ENCODE data around the gene FAM114A1. TPM values are rescaled to one million over a fixed set of nuclear protein-coding genes. Genes with fewer than 3 reads are reported as not detected.
A peak's percentile ranks its signal among the peaks of the same experiment; 100 is the strongest.
"Not testable (repeated sequence)": the region's sequence is repeated elsewhere in the genome, so short reads cannot be mapped to it uniquely, and the experiment has no call there.

The FAM114A1 gene
- total RNA-seq, 2 experiments from 2014 or later = 0.50 to 0.65 TPM

DNA sequence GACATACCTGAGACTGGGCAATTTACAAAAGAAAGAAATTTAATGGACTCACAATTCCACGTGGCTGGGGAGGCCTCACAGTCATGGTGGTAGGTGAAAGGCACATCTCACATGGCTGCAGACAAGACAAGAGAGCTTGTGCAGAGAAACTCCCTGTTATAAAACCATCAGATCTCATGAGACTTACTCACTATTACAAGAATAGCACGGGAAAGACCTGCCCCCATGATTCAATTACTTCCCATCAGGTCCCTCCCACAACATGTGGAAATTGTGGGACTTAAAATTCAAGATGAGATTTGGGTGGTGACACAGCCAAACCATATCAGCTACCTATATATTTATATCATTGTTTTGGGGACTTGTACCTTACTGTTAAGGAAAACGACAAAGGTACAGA lies 74.3 kb downstream of the FAM114A1 start:
- intact Hi-C loops (cut with micrococcal nuclease); H3K36me3 Mint-ChIP-seq; H3K27me3 Mint-ChIP-seq; H3K9me3 Mint-ChIP-seq: not testable (repeated sequence)
- ChIA-PET CTCF (interaction anchor here (0.9 to 1.8 kb wide), 4 partner anchors 38 to 193 kb away, joined by 3 to 6 read pairs (median 4); no protein-coding TSS in a partner anchor), POLR2A (interaction anchor here (0.8 to 2.3 kb wide), 6 partner anchors 8 to 102 kb away, joined by 3 to 8 read pairs (median 4); no protein-coding TSS in a partner anchor)
- Mint-ChIP-seq H3K27ac (peak overlapping the region; percentile 53), H3K4me1 (ENCODE audit: low read depth) (peaks cover 41% of the 10 kb centered on the region), H3K4me3 (peak overlapping the region; percentile 66)
- peak; percentile 21 for DNase-seq

GRCh38 chr4:38943343-38943742 lies 75.7 kb downstream of the FAM114A1 start:
- intact Hi-C loops (cut with micrococcal nuclease) = no loop called here
- Mint-ChIP-seq H3K27ac (no peak overlapping the region), H3K27me3 (no peaks in the 10 kb centered on the region), H3K9me3 (no peaks in the 10 kb centered on the region), H3K4me3 (no peak overlapping the region), H3K36me3 (peaks cover 2% of the 10 kb centered on the region), H3K4me1 (ENCODE audit: low read depth) (peaks cover 43% of the 10 kb centered on the region)
- DNase-seq = no peak
- ChIA-PET CTCF (interaction anchor here (1.4 to 1.8 kb wide), 2 partner anchors 83 to 192 kb away, joined by 5 to 6 read pairs; no protein-coding TSS in a partner anchor), POLR2A (no interaction called here)

DNA sequence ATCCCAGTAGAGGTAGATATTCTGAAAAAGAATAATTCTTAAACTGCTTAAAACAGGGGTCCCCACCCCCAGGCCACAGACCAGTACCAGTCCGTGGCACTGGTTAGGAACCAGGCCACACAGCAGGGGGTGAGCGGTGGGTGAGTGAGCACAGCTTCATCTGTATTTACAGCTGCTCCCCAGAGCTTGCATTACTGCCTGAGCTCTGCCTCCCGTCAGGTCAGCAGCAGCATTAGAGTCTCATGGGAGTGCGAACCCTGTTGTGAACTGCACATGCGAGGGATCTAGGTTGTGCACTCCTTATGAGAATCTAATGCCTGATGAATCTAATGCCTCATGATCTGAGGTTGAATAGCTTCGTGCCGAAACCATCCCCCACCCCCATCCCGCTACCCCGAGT lies 76.8 kb downstream of the FAM114A1 start:
- no peaks in the 10 kb centered on the region for H3K9me3 Mint-ChIP-seq
- no peak overlapping the region for H3K4me3 Mint-ChIP-seq
- intact Hi-C loops (cut with micrococcal nuclease) = no loop called here
- peaks cover 2% of the 10 kb centered on the region for H3K36me3 Mint-ChIP-seq
- no peak for DNase-seq
- peaks cover 46% of the 10 kb centered on the region for H3K4me1 Mint-ChIP-seq (ENCODE audit: low read depth)
- no peaks in the 10 kb centered on the region for H3K27me3 Mint-ChIP-seq
- ChIA-PET CTCF (no interaction called here), POLR2A (no interaction called here)
- H3K27ac Mint-ChIP-seq = no peak overlapping the region

DNA sequence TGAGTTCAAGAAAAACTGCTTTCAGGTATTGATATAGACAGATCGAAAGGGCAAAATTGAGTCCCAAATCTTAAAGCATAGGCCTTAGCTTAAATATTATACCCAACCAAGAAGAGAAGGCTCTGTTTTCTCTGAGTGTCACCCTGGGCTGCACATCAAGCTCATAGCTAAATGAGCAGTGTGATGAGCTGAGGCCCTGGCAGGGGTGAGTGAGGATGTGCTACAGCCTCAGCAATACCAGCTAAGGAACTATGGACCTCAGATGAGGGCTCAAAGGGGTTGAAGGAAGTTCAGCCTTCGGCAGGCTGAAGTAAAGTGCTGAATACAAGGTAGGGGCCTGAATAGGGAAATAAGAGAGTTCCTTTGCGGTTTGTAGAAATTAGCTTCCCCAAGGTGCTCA lies 79.3 kb downstream of the FAM114A1 start:
- CTCF ChIA-PET = interaction anchor here (1.0 kb wide), 1 partner anchor 13 kb away, joined by 3 read pairs; no protein-coding TSS in a partner anchor
- no peak for DNase-seq
- no peaks in the 10 kb centered on the region for H3K27me3 Mint-ChIP-seq
- H3K36me3 Mint-ChIP-seq = no peaks in the 10 kb centered on the region
- H3K9me3 Mint-ChIP-seq = no peaks in the 10 kb centered on the region
- H3K4me1 Mint-ChIP-seq (ENCODE audit: low read depth) = peaks cover 47% of the 10 kb centered on the region
- intact Hi-C loops (cut with micrococcal nuclease) = no loop called here
- no peak overlapping the region for H3K27ac Mint-ChIP-seq
- H3K4me3 Mint-ChIP-seq = no peak overlapping the region
- POLR2A ChIA-PET = no interaction called here

DNA sequence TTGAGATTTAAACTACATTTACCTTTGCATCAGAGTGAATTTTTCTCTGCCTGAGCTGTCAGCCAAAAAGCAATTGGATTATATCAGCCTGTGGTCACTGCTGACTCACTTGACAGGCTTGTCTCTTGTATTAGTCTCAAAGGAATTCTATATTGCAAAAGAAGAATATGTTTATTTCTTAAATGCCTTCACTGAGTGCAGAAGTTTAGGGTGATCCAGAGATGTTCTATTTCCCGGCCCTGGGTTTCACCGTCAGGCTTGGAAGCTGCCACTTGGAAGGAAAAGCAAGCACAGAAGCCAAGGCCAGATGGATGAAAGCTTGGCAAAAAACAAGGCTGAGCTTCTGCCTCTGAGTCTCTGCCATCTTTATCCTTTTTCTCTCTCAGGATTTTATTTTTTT lies 80.9 kb downstream of the FAM114A1 start:
- Mint-ChIP-seq H3K27ac (peak overlapping the region; percentile 82), H3K36me3 (no peaks in the 10 kb centered on the region), H3K27me3 (peaks cover under 1% of the 10 kb centered on the region), H3K4me3 (no peak overlapping the region), H3K4me1 (ENCODE audit: low read depth) (peaks cover 52% of the 10 kb centered on the region), H3K9me3 (no peaks in the 10 kb centered on the region)
- ChIA-PET POLR2A (interaction anchor here (0.5 to 2.4 kb wide), 5 partner anchors 9 to 148 kb away, joined by 3 to 12 read pairs (median 5); no protein-coding TSS in a partner anchor), CTCF (interaction anchor here (0.7 to 2.4 kb wide), 8 partner anchors 10 to 100 kb away, joined by 3 to 13 read pairs (median 4); no protein-coding TSS in a partner anchor)
- intact Hi-C loops (cut with micrococcal nuclease) = no loop called here
- DNase-seq = no peak

DNA sequence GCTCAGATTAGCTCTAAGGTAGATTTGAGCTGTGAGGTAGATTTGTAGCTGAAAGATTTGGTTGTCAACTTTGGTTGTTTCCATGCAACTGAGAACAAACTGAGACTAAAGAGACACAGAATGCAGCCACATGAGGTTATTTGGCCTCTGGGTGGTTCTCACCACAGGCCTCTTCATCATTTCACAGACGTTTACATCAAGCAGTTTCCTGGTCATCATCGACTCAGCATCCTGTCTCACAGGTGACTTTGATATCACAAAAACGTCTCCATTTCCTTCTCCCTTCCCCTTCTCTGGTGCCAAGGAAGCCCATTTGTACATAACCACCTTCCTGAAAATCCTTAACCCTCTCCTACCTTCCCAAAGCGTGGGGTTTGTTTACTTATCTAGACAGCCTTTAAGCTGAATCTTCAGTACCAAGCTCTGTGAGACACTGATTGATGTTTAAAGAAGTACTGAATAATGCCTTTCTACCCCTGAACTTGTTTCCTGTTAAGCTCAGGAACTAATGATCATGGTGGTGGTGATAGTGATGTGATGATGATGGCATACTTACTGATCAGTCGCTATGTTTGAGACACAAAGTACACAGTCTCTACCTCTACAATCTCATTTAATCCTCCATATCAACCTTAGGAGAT lies 81.9 kb downstream of the FAM114A1 start:
- peaks cover 2% of the 10 kb centered on the region for H3K27me3 Mint-ChIP-seq
- intact Hi-C loops (cut with micrococcal nuclease) = loop anchor here (1.0 to 10.0 kb wide), 3 partner anchors 9 to 405 kb away; no protein-coding TSS in a partner anchor
- no peaks in the 10 kb centered on the region for H3K36me3 Mint-ChIP-seq
- ChIA-PET POLR2A (interaction anchor here (0.9 to 2.4 kb wide), 9 partner anchors 8 to 220 kb away, joined by 3 to 12 read pairs (median 5); no protein-coding TSS in a partner anchor), CTCF (interaction anchor here (0.7 to 2.4 kb wide), 6 partner anchors 9 to 99 kb away, joined by 3 to 13 read pairs (median 4); no protein-coding TSS in a partner anchor)
- H3K4me1 Mint-ChIP-seq (ENCODE audit: low read depth) = peaks cover 58% of the 10 kb centered on the region
- peak overlapping the region; percentile 82 for H3K27ac Mint-ChIP-seq
- peak; percentile 77 for DNase-seq
- H3K9me3 Mint-ChIP-seq = no peaks in the 10 kb centered on the region
- H3K4me3 Mint-ChIP-seq = no peak overlapping the region

GRCh38 chr4:38950159-38950558 lies 82.6 kb downstream of the FAM114A1 start:
- intact Hi-C loops (cut with micrococcal nuclease) = loop anchor here (10.0 kb wide), 1 partner anchor 405 kb away; no protein-coding TSS in a partner anchor
- Mint-ChIP-seq H3K9me3 (no peaks in the 10 kb centered on the region), H3K4me3 (no peak overlapping the region), H3K27me3 (peaks cover 2% of the 10 kb centered on the region), H3K36me3 (no peaks in the 10 kb centered on the region), H3K27ac (peak overlapping the region; percentile 82), H3K4me1 (ENCODE audit: low read depth) (peaks cover 58% of the 10 kb centered on the region)
- ChIA-PET CTCF (interaction anchor here (1.4 to 2.4 kb wide), 3 partner anchors 8 to 99 kb away, joined by 4 to 13 read pairs (median 8); no protein-coding TSS in a partner anchor), POLR2A (interaction anchor here (1.0 to 2.4 kb wide), 6 partner anchors 8 to 95 kb away, joined by 3 to 12 read pairs (median 4); no protein-coding TSS in a partner anchor)
- DNase-seq = no peak

GRCh38 chr4:38950734-38951133 lies 83.1 kb downstream of the FAM114A1 start:
- Mint-ChIP-seq H3K9me3 (no peaks in the 10 kb centered on the region), H3K36me3 (no peaks in the 10 kb centered on the region), H3K4me3 (no peak overlapping the region), H3K27ac (peak overlapping the region; percentile 82), H3K4me1 (ENCODE audit: low read depth) (peaks cover 59% of the 10 kb centered on the region), H3K27me3 (peaks cover 2% of the 10 kb centered on the region)
- no peak for DNase-seq
- ChIA-PET POLR2A (interaction anchor here (1.0 to 1.4 kb wide), 4 partner anchors 9 to 35 kb away, joined by 3 to 4 read pairs (median 4); no protein-coding TSS in a partner anchor), CTCF (interaction anchor here (0.6 kb wide), 1 partner anchor 1720 kb away, joined by 3 read pairs; no protein-coding TSS in a partner anchor)
- intact Hi-C loops (cut with micrococcal nuclease) = loop anchor here (10.0 kb wide), 1 partner anchor 404 kb away; no protein-coding TSS in a partner anchor

DNA sequence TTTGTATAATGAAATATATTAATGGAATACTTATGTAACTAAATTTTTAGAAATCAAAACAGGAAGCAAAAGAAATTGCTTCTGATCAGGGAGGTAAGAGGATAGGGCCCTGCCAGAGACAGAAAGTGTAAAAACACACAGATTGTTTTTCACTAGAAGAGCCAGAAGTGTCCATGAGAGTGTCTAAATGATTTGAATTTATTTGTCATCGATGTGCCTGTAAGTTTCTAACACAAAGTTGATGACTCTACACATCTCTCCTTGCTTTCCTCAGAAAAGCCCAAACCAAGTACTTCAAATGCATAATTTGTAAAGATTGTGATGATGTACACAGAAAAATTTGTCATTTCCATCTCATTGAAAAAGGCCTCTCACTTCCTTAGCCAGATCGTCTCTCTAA lies 84.0 kb downstream of the FAM114A1 start:
- Mint-ChIP-seq H3K27me3 (peaks cover 2% of the 10 kb centered on the region), H3K9me3 (no peaks in the 10 kb centered on the region), H3K4me1 (ENCODE audit: low read depth) (peaks cover 68% of the 10 kb centered on the region), H3K27ac (peak overlapping the region; percentile 82), H3K4me3 (peak overlapping the region; percentile 14), H3K36me3 (peaks cover 3% of the 10 kb centered on the region)
- POLR2A ChIA-PET = interaction anchor here (0.8 to 1.5 kb wide), 3 partner anchors 10 to 34 kb away, joined by 3 to 4 read pairs (median 4); no protein-coding TSS in a partner anchor
- no peak for DNase-seq
- intact Hi-C loops (cut with micrococcal nuclease) = loop anchor here (10.0 kb wide), 1 partner anchor 403 kb away; no protein-coding TSS in a partner anchor
- CTCF ChIA-PET = interaction anchor here (0.9 kb wide), 1 partner anchor 30 kb away, joined by 3 read pairs; no protein-coding TSS in a partner anchor

- intact Hi-C loops (cut with micrococcal nuclease) = loop anchor here (10.0 kb wide), 1 partner anchor 403 kb away; no protein-coding TSS in a partner anchor
- peak overlapping the region; percentile 14 for H3K4me3 Mint-ChIP-seq
- peak overlapping the region; percentile 76 for H3K27ac Mint-ChIP-seq
- DNase-seq = no peak
- POLR2A ChIA-PET = interaction anchor here (0.8 to 1.5 kb wide), 3 partner anchors 10 to 34 kb away, joined by 3 to 4 read pairs (median 4); no protein-coding TSS in a partner anchor
- peaks cover 2% of the 10 kb centered on the region for H3K27me3 Mint-ChIP-seq
- H3K4me1 Mint-ChIP-seq (ENCODE audit: low read depth) = peaks cover 70% of the 10 kb centered on the region
- CTCF ChIA-PET = interaction anchor here (0.9 kb wide), 1 partner anchor 29 kb away, joined by 3 read pairs; no protein-coding TSS in a partner anchor
- peaks cover 3% of the 10 kb centered on the region for H3K36me3 Mint-ChIP-seq
- no peaks in the 10 kb centered on the region for H3K9me3 Mint-ChIP-seq
These were observed 84.4 kb downstream of the FAM114A1 start for GRCh38 chr4:38952017-38952416.

GRCh38 chr4:38954727-38955126 lies 87.1 kb downstream of the FAM114A1 start:
- intact Hi-C loops (cut with micrococcal nuclease) = loop anchor here (10.0 kb wide), 1 partner anchor 400 kb away; no protein-coding TSS in a partner anchor

More at GRCh38 chr4:38954727-38955126, 87.1 kb downstream of the FAM114A1 start:
- ChIA-PET POLR2A (no interaction called here), CTCF (interaction anchor here (0.7 kb wide), 1 partner anchor 26 kb away, joined by 3 read pairs; no protein-coding TSS in a partner anchor)
- Mint-ChIP-seq H3K9me3 (peaks cover 4% of the 10 kb centered on the region), H3K27me3 (peaks cover 2% of the 10 kb centered on the region), H3K36me3 (peaks cover 6% of the 10 kb centered on the region), H3K4me3 (no peak overlapping the region), H3K27ac (peak overlapping the region; percentile 39), H3K4me1 (ENCODE audit: low read depth) (peaks cover 74% of the 10 kb centered on the region)
- DNase-seq = no peak
